Panc1 (cell line): ENCODE results near the gene TRAK2. TPM values are rescaled to one million over a fixed set of nuclear protein-coding genes. Genes with fewer than 3 reads are reported as not detected.

Experiments
- ATAC-seq: fragments of 200-7000 bp; cut with Tn5 transposase; 2 replicates; pipeline ENCODE4 v1.9.1; 2020; ENCODE audit warnings: mild to moderate bottlenecking, moderate library complexity
- BruUV-seq: library from RNA; stranded (reverse); fragments of 400-500 nt; replicated peaks from 2 replicates; lab custom pipeline; 2021; lab: Mats Ljungman, UMichigan
- CTCF ChIA-PET: fragments of 300-600 bp; sonication (Branson Sonifier 250); formaldehyde crosslinking; loops from one replicate; lab custom pipeline; 2022; ENCODE audit warnings: antibody characterized with exemption; lab: Charles Lee
- POLR2A ChIA-PET: fragments of 300-600 bp; sonication (Branson Sonifier 250); formaldehyde crosslinking; loops from one replicate; lab custom pipeline; 2022; ENCODE audit warnings: antibody characterized with exemption; lab: Charles Lee
- DNase-seq: peaks from one replicate; pipeline ENCODE4 v3.0.0-alpha.2; 2010; ENCODE audit warnings: low read depth, low spot score
- H3K27ac ChIP-seq: 2 replicates; pipeline ENCODE4 v1.5.1; 2011; ENCODE audit warnings: mild to moderate bottlenecking, low read length, inconsistent platforms
- H3K27me3 ChIP-seq: fragments of 200-500 bp; sonication (Bioruptor generic); 2 replicates; pipeline ENCODE4 v1.6.0; 2014; ENCODE audit warnings: low read length, inconsistent platforms; ENCODE audit not compliant: control insufficient read depth, insufficient read depth
- H3K36me3 ChIP-seq: fragments of 200-500 bp; sonication (Bioruptor generic); 2 replicates; pipeline ENCODE4 v1.5.1; 2014; ENCODE audit warnings: inconsistent platforms, mild to moderate bottlenecking, low read length, moderate library complexity; ENCODE audit not compliant: control insufficient read depth, insufficient read depth
- H3K4me1 ChIP-seq: 2 replicates; pipeline ENCODE4 v1.5.1; 2011; ENCODE audit warnings: inconsistent platforms, mild to moderate bottlenecking, low read length, moderate library complexity; ENCODE audit not compliant: control insufficient read depth, insufficient read depth
- H3K4me3 ChIP-seq, 2 experiments: 2 replicates each; pipeline ENCODE4 v1.5.1; 2011 to 2012; ENCODE audit warnings: low read depth in 2 of 2, low read length in 2 of 2, mild to moderate bottlenecking in 2 of 2, inconsistent platforms in 1 of 2, moderate library complexity in 1 of 2
- H3K9me3 ChIP-seq: fragments of 200-500 bp; sonication (Bioruptor generic); 2 replicates; pipeline ENCODE4 v1.5.1; 2014; ENCODE audit warnings: low read depth, mild to moderate bottlenecking, inconsistent platforms, low read length, moderate library complexity; ENCODE audit not compliant: control insufficient read depth, insufficient read depth
- CTCF ChIP-seq: fragments of 450-650 bp; IDR thresholded peaks from 2 replicates; pipeline ENCODE4 v1.5.1; 2017; ENCODE audit warnings: mild to moderate bottlenecking
- POLR2AphosphoS5 ChIP-seq: IDR thresholded peaks from 2 replicates; pipeline ENCODE4 v1.6.1; 2012; ENCODE audit warnings: mild to moderate bottlenecking, low read depth, low read length, moderate library complexity
- REST ChIP-seq, 2 experiments: IDR thresholded peaks; 2 replicates each; pipeline ENCODE4 v1.6.1; 2011 to 2012; ENCODE audit warnings: low read depth in 2 of 2, control low read depth in 1 of 2, low read length in 1 of 2, mild to moderate bottlenecking in 1 of 2, moderate library complexity in 1 of 2; ENCODE audit not compliant: insufficient read depth in 1 of 2
- SIN3A ChIP-seq: IDR thresholded peaks from 2 replicates; pipeline ENCODE4 v1.6.1; 2012; ENCODE audit warnings: low read depth, mild to moderate bottlenecking, low read length, moderate library complexity, borderline replicate concordance; ENCODE audit not compliant: insufficient read depth
- TCF7L2 ChIP-seq: IDR thresholded peaks from 2 replicates; pipeline ENCODE4 v1.6.1; 2011; ENCODE audit warnings: mild to moderate bottlenecking, low read depth, low read length, inconsistent platforms
- in situ Hi-C: cut with HindIII; loops from 2 replicates; pipeline ENCODE4 v1.10.0; 2016; ENCODE audit warnings: low sequenced_read_pairs, low pct_unique_long_range_greater_than_20kb
- intact Hi-C: fragments of 100-400 bp; cut with micrococcal nuclease; formaldehyde crosslinking; loops from one replicate; pipeline ENCODE4 v1.10.0; 2022; ENCODE audit not compliant: unreplicated experiment
- total RNA-seq: library from RNA; stranded (reverse); gene quantifications from one replicate; pipeline ENCODE4 v1.2.1, GENCODE V29; 2021; ENCODE audit not compliant: unreplicated experiment

TRAK2 gene
- total RNA-seq, 1 experiment from 2014 or later, result 35.7 TPM

- H3K27ac ChIP-seq, result no peak overlapping the region
- CTCF ChIA-PET, result no interaction called here
Measured at GRCh38 chr2:201362396-201362795, 88.9 kb downstream of the TRAK2 start.

DNA sequence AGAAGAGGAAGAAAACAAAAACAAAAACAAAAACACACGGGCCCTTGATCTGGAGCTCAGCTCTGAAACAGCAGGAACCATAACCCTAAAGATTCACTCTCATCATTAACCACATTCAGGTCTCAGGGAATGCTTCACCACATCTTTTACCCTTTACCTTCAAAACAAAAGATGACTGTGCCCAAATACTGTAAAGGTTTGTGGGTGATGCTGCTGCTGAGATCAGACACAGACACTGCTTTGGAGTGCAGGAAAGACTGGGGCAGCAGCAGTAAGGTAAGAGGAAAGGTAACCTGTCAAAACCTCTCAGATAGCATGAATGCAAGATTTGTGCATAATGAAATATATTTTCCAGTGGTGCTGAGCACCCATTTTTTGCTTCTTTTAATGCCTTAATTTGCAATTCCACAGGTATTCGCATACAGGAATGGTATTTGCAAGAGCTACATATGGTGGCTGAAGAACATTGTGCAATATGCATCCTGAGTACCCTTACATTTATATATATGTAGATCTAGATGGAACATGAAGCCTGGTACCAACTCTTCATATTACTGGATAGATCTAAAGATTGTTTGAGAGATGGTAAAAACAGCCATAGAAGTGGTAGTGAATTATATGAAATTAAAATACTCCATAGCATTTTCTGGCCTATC, 90.1 kb downstream of the TRAK2 start:
- in situ Hi-C loops (no loop called here), intact Hi-C loops (no loop called here)
- no peak for TF ChIP-seq SIN3A
- no peak for TF ChIP-seq REST (IDR thresholded peaks at IDR 0.05; ENCODE audit: insufficient read depth in 1 of 2, low read depth in 2 of 2, low read length in 1 of 2)
- TF ChIP-seq CTCF, result no peak
- no peak for TF ChIP-seq TCF7L2
- TF ChIP-seq POLR2AphosphoS5, result no peak
- no TSS peak for BruUV-seq
- Histone ChIP-seq H3K4me3 (no peak overlapping the region), H3K27ac (no peak overlapping the region), H3K9me3 (no peaks in the 10 kb centered on the region), H3K36me3 (no peaks in the 10 kb centered on the region), H3K27me3 (no peaks in the 10 kb centered on the region), H3K4me1 (no peaks in the 10 kb centered on the region)
- POLR2A ChIA-PET, result no interaction called here
- no peak for ATAC-seq
- DNase-seq, result no peak
- CTCF ChIA-PET, result interaction anchor here (0.5 kb wide), 1 partner anchor 1314 kb away, joined by 8 read pairs; no protein-coding TSS in a partner anchor

More at GRCh38 chr2:201362396-201362795, 88.9 kb downstream of the TRAK2 start:
- Histone ChIP-seq H3K36me3 (no peaks in the 10 kb centered on the region), H3K27me3 (no peaks in the 10 kb centered on the region), H3K4me1 (no peaks in the 10 kb centered on the region), H3K9me3 (no peaks in the 10 kb centered on the region), H3K4me3 (no peak overlapping the region)
- no peak for DNase-seq
- POLR2A ChIA-PET, result no interaction called here
- no TSS peak for BruUV-seq
- TF ChIP-seq SIN3A (no peak), TCF7L2 (no peak), POLR2AphosphoS5 (no peak), REST (IDR thresholded peaks at IDR 0.05; ENCODE audit: insufficient read depth in 1 of 2, low read depth in 2 of 2, low read length in 1 of 2) (no peak), CTCF (no peak)
- intact Hi-C loops (no loop called here), in situ Hi-C loops (no loop called here)
- no peak for ATAC-seq
